Effector memory CD4-positive, alpha-beta T cell (primary cell): ENCODE measurements around the gene COLGALT1.
"Not testable (repeated sequence)": the region's sequence is repeated elsewhere in the genome, so short reads cannot be mapped to it uniquely, and the experiment has no call there.

Source experiments
- DNase-seq, 3 donors: peaks; one replicate each; pipeline ENCODE4 v3.0.0-alpha.2; 2020
- H3K27ac ChIP-seq: 2 replicates; pipeline ENCODE4 v1.7.0; 2013; ENCODE audit warnings: mild to moderate bottlenecking, low read length, moderate library complexity; ENCODE audit not compliant: insufficient read depth, poor library complexity, severe bottlenecking
- H3K27me3 ChIP-seq: replicated peaks from 2 replicates; pipeline ENCODE4 v1.7.0; 2013; ENCODE audit warnings: mild to moderate bottlenecking, low read length; ENCODE audit not compliant: insufficient read depth, control insufficient read depth, poor library complexity, severe bottlenecking
- H3K36me3 ChIP-seq: 2 replicates; pipeline ENCODE4 v1.7.0; 2013; ENCODE audit warnings: mild to moderate bottlenecking, low read length, moderate library complexity; ENCODE audit not compliant: control insufficient read depth, insufficient read depth
- H3K4me1 ChIP-seq: 2 replicates; pipeline ENCODE4 v1.7.0; 2013; ENCODE audit warnings: low read length, mild to moderate bottlenecking; ENCODE audit not compliant: control insufficient read depth, insufficient read depth, poor library complexity, severe bottlenecking
- H3K4me3 ChIP-seq: 2 replicates; pipeline ENCODE4 v1.7.0; 2013; ENCODE audit warnings: low read length, low read depth, mild to moderate bottlenecking; ENCODE audit not compliant: insufficient read depth, poor library complexity, severe bottlenecking
- H3K9me3 ChIP-seq: 2 replicates; pipeline ENCODE4 v1.7.0; 2013; ENCODE audit warnings: mild to moderate bottlenecking, low read length, moderate library complexity; ENCODE audit not compliant: control insufficient read depth

COLGALT1 gene

GRCh38 chr19:17542793-17543582 lies 12.5 kb upstream of the COLGALT1 start:
- Histone ChIP-seq H3K4me3 (no peak overlapping the region), H3K36me3 (no peaks in the 10 kb centered on the region), H3K9me3 (no peaks in the 10 kb centered on the region), H3K27ac (no peak overlapping the region), H3K27me3 (no peaks in the 10 kb centered on the region), H3K4me1 (peaks cover 8% of the 10 kb centered on the region)
- DNase-seq: no peak

DNA sequence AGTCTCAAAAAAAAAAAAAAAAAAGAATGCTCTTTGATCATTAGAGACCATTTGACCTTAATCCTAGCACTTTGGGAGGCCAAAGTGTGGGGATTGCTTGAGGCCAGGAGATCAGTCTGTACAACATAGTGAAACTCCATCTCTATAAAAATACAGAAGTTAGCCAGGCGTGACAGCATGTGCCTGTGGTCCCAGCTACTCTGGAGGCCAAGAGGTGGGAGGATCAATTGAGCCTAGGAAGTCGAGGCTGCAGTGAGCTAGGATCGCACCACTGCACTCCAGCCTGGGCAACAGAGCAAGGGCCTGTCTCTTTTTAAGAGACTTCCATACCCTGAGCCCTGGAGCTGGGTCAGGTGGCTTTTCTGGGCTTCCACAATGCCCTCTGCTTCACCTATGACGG lies 11.5 kb upstream of the COLGALT1 start:
- H3K27me3 ChIP-seq: no peaks in the 10 kb centered on the region
- no peak overlapping the region for H3K4me3 ChIP-seq
- no peak overlapping the region for H3K27ac ChIP-seq
- H3K36me3 ChIP-seq: no peaks in the 10 kb centered on the region
- peaks cover 6% of the 10 kb centered on the region for H3K4me1 ChIP-seq
- no peak for DNase-seq
- no peaks in the 10 kb centered on the region for H3K9me3 ChIP-seq

DNA sequence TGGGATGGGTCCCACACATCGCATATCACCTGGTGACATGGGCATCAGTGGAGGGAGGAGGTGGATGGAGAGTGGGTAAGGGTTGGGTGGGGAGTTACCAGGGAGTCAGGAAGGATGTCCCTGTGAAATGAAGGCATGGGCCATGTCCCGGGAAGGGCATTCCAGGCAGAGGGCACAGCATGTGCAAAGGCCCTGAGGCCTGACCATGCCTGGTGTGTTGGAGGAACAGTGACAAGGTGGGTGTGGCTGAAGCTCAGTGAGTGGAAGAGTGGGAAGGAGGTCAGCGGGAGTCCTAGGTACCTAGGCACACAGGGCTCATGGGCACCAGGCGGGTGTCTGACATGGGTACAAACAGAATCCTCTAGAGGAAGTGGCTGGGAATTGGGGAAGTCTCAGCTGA lies 11.0 kb upstream of the COLGALT1 start:
- no peaks in the 10 kb centered on the region for H3K9me3 ChIP-seq
- DNase-seq: no peak
- H3K36me3 ChIP-seq: no peaks in the 10 kb centered on the region
- no peak overlapping the region for H3K27ac ChIP-seq
- peaks cover 1% of the 10 kb centered on the region for H3K4me1 ChIP-seq
- H3K4me3 ChIP-seq: no peak overlapping the region
- no peaks in the 10 kb centered on the region for H3K27me3 ChIP-seq

DNA sequence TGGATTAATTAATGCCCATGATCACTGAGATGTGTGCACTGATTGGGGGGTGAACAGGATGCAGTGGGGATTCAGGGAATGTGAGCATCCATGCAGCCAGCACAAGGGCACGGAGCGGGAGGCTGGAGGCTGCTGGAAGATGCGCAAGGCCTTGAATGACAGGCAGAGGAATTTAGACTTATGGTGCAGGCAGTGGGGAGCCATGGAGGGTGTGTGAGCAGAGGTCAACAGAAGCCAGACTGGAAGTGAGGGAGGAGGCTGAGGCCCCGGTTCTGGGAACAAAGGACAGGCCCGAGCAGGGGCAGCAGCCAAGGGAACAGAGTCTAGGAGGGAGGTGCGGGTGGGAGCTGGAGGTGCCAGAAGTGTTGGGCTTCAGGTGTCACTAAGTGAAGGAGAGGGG lies 7.3 kb upstream of the COLGALT1 start:
- no peaks in the 10 kb centered on the region for H3K4me1 ChIP-seq
- H3K36me3 ChIP-seq: no peaks in the 10 kb centered on the region
- H3K9me3 ChIP-seq: no peaks in the 10 kb centered on the region
- no peak overlapping the region for H3K27ac ChIP-seq
- H3K4me3 ChIP-seq: no peak overlapping the region
- no peak for DNase-seq
- H3K27me3 ChIP-seq: no peaks in the 10 kb centered on the region

DNA sequence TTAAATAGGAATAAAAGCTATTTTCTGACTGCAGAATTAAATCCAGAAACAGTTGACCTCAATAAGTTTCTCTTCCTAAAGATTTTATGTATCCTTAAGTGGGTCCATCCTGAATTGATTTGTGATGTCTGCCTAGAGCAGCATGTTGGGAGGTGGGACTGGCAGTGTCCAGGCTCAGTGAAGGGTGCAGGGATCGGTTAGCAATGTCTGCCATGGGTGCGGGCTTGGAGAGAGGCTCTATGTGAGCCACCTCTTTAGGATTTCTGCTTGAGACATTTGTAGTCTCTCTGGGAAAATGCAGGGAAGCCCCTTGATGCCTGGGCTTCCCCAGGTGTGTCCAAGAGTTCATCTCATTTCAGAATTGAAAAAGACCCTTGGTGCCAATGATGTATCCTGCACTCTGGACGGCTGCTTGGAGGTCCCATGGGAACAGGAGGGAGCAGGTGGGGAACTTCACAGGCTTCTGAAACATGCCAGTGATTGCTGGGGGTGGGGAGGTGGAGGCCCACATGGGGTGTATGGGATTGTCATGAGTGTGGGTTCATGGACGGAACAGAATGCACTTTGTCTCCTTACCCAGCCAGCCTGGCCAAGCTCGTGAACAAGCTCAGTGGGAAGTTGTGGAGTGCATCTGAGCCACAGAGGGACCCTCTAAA lies 6.2 kb upstream of the COLGALT1 start:
- Histone ChIP-seq H3K27ac (no peak overlapping the region), H3K4me3 (no peak overlapping the region), H3K9me3 (no peaks in the 10 kb centered on the region), H3K4me1 (no peaks in the 10 kb centered on the region), H3K36me3 (no peaks in the 10 kb centered on the region), H3K27me3 (no peaks in the 10 kb centered on the region)
- no peak for DNase-seq

DNA sequence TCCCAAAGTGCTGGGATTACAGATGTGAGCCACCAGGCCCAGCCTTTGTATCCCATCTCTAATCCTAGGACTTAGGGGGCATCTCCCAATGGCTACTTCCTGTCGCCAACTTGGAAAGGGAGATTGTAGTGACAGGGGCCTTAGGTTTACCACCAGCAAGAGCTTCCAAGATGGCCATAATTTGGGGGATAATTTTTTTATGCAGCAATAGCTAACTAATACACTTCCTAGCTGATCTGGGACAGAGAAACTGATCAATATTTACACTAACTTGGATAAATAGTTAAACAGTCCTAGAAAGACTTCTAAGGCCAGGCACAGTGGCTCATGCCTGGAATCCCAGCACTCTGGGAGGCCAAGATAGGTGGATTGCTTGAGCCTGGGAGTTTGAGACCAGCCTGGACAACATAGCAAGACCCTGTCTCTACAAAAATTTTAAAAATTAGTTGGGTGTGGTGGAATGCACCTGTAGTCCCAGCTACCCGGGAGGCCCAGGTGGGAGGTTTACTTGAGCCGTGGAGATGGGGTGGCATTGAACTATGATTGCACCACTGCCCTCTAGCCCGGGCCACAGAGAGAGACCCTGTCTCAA lies 5.3 kb upstream of the COLGALT1 start:
- H3K9me3 ChIP-seq: no peaks in the 10 kb centered on the region
- H3K27ac ChIP-seq: no peak overlapping the region
- DNase-seq: no peak
- H3K27me3 ChIP-seq: no peaks in the 10 kb centered on the region
- no peaks in the 10 kb centered on the region for H3K36me3 ChIP-seq
- no peak overlapping the region for H3K4me3 ChIP-seq
- H3K4me1 ChIP-seq: peaks cover 4% of the 10 kb centered on the region

DNA sequence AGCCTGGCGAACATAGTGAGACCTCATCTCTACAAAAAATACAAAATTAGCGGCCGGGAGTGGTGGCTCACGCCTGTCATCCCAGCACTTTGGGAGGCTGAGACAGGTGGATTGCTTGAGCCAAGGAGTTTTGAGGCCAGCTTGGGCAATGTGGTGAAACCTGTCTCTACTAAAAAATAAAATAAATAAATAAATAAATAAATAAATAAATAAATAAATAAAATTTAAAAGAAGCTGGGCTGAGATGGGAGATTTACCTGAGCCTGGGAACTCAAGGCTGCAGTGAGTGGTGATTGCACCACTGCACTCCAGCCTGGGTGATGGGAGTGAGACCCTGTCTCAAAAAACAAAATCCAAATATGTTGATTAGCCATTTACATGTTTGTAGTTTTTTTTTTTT lies 2.7 kb upstream of the COLGALT1 start:
- H3K4me1 ChIP-seq: peaks cover 13% of the 10 kb centered on the region

DNA sequence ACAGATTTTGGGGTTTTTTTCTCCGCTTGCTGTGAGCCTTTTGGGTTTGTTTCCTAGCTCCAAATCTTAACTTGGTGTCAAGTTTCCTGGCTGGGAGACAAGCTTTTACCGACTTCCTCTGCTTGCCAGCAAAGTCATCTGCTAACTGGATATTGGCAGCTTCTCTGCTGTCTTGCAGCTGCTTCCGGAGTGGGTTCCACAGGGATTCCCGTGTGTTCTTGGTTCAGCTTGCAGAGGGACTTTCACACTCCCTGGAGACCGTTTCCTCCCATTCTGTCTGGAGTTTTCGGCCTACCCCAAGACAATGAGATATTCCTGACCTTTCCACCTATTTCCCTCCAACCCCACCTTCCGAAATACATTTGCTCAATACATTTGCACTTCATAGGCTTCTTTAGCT lies 2.2 kb upstream of the COLGALT1 start:
- Histone ChIP-seq H3K9me3 (no peaks in the 10 kb centered on the region), H3K4me3 (no peak overlapping the region), H3K27ac (no peak overlapping the region), H3K36me3 (no peaks in the 10 kb centered on the region), H3K27me3 (no peaks in the 10 kb centered on the region), H3K4me1 (peaks cover 13% of the 10 kb centered on the region)
- no peak for DNase-seq

More for the DNA sequence above, 2.7 kb upstream of the COLGALT1 start:
- H3K27ac ChIP-seq, H3K4me3 ChIP-seq, H3K27me3 ChIP-seq, DNase-seq, H3K36me3 ChIP-seq, H3K9me3 ChIP-seq: not testable (repeated sequence)

DNA sequence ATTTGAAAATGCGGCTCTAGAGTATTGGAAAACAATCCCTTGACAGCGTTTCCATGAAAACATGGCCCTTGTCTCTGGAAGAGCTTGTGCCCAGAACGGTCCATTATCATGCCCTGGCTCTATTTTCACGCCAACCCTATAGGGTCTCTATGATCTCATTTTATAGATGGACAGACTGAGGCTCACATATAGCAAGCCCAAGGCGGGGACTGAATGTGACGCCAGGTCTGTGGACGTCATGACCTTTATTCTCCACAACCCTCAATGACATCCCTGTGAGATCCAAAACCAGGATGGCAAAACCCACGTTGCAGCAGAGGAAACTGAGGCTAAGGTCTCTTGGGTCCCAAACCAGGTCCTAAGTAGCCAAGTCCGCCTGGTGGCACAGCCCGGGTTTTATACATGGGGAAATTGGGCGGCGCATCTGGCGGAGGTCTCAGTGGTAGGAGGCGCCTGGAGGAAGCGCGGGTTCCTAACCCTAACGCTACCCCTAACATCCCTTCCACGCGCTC lies 425 bp upstream of the COLGALT1 start:
- Histone ChIP-seq H3K4me3 (peak overlapping the region; percentile 28), H3K4me1 (peaks cover 13% of the 10 kb centered on the region), H3K36me3 (peaks cover 9% of the 10 kb centered on the region), H3K27me3 (no peaks in the 10 kb centered on the region), H3K27ac (peak overlapping the region; percentile 57), H3K9me3 (no peaks in the 10 kb centered on the region)
- no peak for DNase-seq
